Fibroblast of the aortic adventitia (primary cell): ENCODE results near the gene SURF1. TPM values are rescaled to one million over a fixed set of nuclear protein-coding genes. Genes with fewer than 3 reads are reported as not detected.
"Not testable (repeated sequence)": the region's sequence is repeated elsewhere in the genome, so short reads cannot be mapped to it uniquely, and the experiment has no call there.

Experiments used
- DNase-seq: peaks from one replicate; pipeline ENCODE4 v3.0.0-alpha.2; 2010; ENCODE audit warnings: low read depth
- H3K4me3 ChIP-seq: 2 replicates; pipeline ENCODE4 v1.5.1; 2011; ENCODE audit warnings: low read depth, mild to moderate bottlenecking, control low read depth, low read length, moderate library complexity
- CTCF ChIP-seq: IDR thresholded peaks from 2 replicates; pipeline ENCODE4 v1.5.1; 2011; ENCODE audit warnings: mild to moderate bottlenecking, low read length, control low read depth, inconsistent platforms; ENCODE audit not compliant: insufficient read depth
- total RNA-seq: library from RNA; depleted of rRNA; stranded (reverse); fragments of >200 nt; gene quantifications from 2 replicates; pipeline ENCODE4 v1.2.3, GENCODE V29; 2012; ENCODE audit warnings: low replicate concordance

The SURF1 gene
- total RNA-seq, 1 donor: 25.1 TPM

- TF ChIP-seq CTCF: no peak
These were observed 27.2 kb upstream of the SURF1 start for GRCh38 chr9:133383438-133383837.

GRCh38 chr9:133382507-133383141 is 26.3 kb upstream of the SURF1 start:
- no peak for DNase-seq
- no peak for TF ChIP-seq CTCF
- no peak overlapping the region for H3K4me3 ChIP-seq

More at GRCh38 chr9:133383438-133383837, 27.2 kb upstream of the SURF1 start:
- no peak for DNase-seq
- no peak overlapping the region for H3K4me3 ChIP-seq

GRCh38 chr9:133380734-133381133 is 24.4 kb upstream of the SURF1 start:
- H3K4me3 ChIP-seq: no peak overlapping the region
- DNase-seq: no peak
- TF ChIP-seq CTCF: no peak

GRCh38 chr9:133379153-133380086 is 23.1 kb upstream of the SURF1 start:
- no peak overlapping the region for H3K4me3 ChIP-seq
- DNase-seq: no peak
- no peak for TF ChIP-seq CTCF

GRCh38 chr9:133378408-133378962 is 22.2 kb upstream of the SURF1 start:
- no peak overlapping the region for H3K4me3 ChIP-seq
- DNase-seq: no peak
- no peak for TF ChIP-seq CTCF

- no peak for TF ChIP-seq CTCF
- no peak overlapping the region for H3K4me3 ChIP-seq
- peak; percentile 45 for DNase-seq
These were observed 21.5 kb upstream of the SURF1 start for GRCh38 chr9:133377721-133378216.

- H3K4me3 ChIP-seq, DNase-seq: not testable (repeated sequence)
These were observed 21.0 kb upstream of the SURF1 start for GRCh38 chr9:133377280-133377679.
